Inflammatory macrophage treated with lipopolysaccharide for 4 hours (primary cell): ENCODE data around the gene GAS2L1.

Experiments used
- DNase-seq: peaks from one replicate; pipeline ENCODE4 v3.0.0-alpha.2; 2020

The GAS2L1 gene

DNA sequence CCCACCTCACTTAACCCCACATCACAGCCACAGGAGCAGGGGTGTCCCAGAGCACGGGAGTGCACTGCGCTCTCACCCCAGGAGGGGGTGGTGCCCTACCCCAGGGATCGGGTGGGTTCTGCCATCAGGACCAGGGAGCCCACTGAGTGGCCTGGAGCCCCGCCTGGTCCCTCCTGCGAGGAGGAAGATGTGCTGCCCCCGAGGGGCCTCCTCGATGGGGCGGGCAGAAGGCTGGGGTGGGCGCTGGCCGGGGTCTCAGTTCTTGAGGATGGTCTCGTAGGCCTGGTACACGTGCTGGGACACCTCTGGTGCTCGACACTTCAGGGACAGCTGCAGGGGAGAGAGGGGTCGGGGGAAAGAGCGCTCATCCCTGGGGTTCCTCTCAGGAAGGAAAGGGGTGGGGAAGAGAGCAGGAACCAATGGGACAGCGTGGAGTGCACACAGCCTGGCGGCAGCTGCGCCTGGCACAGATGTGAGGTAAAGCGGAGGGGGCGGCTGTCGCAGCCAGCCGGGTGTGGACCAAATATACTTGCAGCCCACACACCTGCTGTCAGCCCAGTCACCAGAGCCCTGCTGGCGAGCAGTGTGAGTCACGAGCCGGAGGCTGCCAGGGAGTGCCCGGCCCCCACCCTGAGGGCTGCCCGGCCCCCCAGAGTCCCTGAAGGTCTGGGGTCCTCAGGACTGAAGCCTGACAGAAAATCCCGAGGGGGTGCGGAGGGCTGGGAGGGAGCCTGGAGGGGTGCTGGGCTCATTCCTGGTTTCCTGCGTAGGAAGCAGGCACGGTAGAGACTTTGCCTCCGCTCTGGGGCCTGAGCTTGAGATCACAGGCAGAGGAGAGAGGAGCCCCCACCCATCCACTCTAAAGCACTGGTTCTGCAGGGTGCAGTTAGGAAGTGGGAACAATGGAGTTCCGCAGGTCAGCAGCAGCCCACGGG, 22.4 kb downstream of the GAS2L1 start:
- no peak for DNase-seq

DNA sequence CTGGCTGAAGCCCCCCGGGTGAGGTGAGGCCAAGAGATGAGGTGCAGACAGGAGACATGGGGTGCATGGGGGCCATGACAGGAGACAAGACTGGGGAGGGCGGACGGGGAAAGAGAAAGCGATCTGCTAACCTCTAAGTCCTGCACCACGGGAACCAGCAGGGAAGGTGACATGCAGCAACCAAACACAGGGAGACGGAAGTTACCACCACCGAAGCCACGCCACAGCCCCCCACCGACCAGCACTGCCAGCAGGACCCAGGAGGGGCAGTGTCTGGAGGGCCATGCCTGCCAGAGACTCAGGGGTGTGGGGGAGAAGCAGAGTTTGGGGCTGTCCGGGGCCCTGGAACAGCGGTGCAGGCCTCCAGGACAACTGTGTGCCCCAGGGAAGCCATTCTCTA, 23.1 kb downstream of the GAS2L1 start:
- DNase-seq: no peak

DNA sequence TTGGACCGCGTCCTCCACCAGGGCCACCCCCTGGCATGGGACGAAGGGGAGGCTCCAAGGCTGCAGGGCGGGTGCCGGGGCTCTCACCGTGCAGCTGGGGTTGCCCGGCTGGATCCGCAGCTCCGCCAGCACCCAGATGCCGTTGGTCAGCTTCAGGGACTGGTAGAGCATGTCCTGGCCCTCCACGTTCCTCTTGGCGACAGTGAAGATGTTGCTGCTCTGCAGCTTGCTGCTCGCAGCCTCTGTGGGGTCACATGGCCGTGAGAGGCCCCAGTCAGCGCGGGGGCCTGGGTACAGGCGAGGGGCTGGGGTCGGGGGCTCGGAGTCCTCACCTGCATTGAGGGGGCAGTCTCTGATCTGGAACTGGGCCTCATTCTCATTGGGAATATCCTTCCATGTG, 23.8 kb downstream of the GAS2L1 start:
- DNase-seq: no peak

DNA sequence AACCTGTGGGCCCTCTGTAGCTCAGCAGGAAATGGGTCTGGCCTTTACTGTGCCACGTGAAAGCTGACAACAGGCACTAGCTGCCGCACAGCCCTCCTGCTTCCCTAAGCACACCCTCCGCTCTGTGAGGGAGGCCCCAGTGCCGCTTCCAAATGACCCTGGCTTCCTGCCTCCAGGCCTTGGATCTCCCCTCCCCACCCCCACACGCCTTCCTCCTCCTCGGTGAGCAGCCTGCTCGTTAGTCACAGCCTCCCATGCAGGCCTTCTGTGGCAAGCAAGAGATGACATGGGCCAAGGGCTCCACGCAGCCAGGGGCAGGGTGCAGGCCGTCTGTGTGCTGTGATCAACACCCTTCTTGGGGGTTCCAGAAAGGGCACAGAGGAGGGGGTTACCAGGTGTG, 24.3 kb downstream of the GAS2L1 start:
- no peak for DNase-seq

DNA sequence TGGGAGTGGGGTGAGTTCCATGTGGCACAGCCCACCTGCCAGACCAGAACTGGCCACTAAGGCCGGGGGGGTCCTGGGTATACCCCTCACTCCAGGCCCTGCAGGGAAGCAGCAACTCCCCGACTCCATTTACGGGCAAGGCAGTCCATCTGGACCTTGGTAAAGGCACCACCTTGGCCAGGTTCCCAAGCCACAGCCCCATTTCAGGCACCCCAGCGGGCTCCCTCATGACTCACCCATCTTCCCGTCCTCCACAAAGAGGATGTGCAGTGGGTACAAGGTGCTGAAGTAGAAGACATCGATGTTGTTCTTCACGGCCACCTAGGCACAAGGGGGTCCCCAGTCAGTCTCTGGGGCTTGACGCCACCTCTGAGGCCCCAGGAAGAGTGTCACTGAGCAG, 24.8 kb downstream of the GAS2L1 start:
- DNase-seq: no peak

DNA sequence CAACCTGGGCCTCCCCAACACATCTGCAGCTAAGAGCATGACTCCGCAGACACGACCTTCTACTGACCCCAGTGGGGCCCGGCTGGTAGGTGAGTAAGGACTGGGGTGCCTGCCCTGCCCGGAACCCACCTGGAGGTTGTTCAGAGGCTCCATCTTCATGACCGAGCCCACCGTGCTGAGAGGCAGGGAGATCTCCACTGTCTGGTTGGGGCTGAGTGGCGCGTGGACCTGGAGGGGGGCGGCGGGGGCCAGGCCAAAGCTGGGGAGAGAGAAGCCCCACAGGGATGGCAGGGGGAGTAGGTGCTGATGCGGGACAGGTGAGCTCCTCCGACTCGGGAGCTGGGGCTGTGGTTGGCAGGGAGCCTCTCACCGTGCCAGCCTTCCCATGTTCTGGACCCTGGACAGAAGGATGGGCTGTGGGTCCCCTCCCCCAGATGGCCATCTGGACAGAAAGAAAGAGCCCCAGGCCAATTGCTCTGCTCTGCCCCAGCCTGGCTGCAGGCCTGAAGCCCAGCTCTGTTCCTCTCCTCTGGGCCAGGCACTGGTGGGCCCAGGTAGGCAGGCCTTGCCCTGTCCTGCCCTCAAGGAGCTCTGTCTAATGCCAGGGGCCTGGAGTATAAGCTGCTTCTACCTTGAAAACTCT, 25.3 kb downstream of the GAS2L1 start:
- no peak for DNase-seq

DNA sequence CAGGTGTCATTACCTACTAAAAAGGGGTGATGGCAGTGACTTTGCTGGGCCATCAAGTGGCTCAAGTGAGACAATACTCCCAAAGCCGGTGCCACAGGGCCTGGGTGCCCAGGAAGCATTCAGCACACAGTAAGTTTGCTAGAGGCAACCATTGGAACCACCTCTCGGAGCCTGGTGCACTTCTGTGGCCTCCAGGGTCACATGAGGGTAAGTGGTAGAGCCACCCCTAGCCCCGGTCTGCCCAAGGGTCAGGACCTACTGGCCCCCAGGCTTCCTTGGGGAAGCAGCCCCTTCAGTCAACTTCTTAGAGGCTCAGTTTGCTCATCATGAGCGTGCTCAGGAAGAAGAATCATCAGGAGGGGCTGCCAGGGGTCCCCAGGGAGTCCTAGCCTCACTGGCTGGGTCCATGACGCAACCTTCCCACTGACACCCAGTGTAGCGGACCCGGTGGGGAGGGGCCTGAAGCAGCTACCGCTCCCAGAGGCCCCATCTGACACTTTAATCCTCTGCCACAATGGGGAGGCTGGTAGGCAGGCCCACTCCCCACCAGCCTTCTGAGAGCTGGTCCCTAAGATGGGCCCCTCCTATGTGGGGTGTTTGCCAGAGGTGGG, 26.5 kb downstream of the GAS2L1 start:
- no peak for DNase-seq

DNA sequence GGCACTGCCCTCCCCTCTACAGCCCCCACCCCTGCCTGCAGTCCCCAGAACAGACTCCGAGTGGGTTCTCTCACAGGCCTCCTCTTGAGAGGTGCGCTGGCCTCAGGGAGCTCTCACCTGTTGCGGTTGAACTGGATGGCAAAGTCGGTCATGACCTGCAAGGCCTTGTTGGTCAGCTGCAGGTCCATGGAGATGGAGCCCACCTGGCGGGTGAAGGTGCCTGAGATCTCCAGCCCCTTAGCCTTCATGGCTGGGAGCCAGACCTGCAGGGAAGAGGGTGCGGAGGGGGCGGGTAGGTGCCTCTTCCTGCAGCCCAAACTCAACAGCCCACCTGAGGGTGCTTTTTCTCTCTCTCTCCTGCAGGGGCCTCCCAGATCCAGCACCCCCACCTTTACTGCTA, 27.7 kb downstream of the GAS2L1 start:
- no peak for DNase-seq

DNA sequence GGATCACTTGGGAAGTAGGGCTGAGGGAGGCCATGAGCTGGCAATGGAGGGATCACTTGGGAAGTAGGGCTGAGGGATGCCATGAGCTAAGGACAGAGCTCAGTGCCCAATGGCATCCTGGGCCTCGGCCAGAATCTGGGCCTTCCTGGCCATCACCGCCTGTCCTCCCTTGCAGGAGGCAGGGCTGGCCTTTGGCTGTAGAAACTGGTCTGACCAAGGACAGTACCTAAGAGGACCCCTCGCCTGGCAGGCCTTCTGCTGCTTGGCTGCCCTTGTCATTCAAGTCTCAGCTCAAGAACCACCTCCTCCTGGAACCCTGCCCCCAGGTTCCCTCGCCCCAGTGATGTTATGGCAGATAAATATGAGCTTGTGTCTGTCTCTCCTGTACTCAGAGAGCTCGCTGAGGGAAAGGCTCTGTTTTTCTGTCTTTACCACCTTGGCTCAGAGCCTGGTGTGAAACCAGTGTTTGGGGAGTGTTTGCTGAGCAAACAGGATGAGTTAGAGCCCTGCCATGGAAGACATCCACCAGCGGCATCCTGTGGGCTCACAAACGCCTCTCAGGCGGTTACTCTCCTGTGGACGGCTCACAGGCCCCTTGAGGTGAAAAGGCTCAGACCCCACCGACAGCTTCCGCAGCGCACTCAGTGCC, 28.4 kb downstream of the GAS2L1 start:
- no peak for DNase-seq

DNA sequence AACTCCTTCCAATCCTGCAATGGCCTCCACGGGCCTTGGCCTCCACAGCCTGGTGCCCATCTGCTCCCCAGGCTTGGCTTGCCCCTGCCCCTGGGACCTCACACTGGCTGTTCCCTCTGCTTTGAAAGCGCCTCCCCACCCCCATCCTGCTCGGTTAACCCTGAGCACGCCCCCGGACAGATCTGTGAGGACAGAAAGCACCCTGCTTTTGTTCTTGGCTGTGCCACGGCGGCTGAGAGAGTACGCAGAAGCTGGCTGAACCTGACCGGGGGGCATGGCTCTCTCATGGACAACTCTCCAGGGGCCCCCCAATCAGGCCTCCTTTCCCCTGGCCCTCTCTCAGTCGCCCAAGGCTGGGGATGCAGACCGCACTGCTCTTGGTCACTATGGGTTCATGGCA, 29.2 kb downstream of the GAS2L1 start:
- DNase-seq: no peak

DNA sequence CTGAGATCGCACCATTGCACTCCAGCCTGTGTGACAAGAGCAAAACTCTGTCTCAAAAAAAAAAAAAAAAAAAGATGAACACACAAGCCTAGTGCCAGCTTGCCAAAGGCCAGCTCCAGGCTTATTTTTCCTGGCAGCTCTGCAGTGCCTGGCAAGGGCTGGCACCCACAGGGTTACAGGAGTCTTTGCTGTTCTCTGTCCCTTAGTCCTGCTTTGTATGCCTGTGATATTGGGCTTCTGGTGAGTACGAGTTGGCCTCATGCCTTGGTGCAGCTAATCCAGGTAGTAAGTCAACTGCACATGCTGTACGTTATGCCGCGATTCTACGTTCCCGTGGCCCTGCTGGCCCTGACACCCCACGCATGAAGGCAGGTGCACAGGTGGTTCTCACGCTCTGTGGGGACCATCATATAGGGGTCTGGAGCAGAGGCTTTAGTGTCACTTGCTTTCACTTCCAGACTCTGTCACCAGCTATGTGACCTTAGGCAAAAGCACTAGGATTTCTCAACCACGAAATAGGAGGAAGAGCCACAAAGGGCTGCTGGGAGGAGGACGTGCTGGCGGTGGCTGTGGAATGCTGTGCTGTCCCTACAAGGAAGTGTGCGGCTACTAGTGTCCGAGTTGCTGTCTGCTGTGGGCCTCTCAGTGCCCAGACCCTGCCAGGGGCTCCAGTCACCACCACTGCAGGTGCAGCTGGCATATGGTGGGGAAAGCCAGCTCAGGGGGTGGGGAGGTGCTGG, 30.5 kb downstream of the GAS2L1 start:
- peak; percentile 58 for DNase-seq

DNA sequence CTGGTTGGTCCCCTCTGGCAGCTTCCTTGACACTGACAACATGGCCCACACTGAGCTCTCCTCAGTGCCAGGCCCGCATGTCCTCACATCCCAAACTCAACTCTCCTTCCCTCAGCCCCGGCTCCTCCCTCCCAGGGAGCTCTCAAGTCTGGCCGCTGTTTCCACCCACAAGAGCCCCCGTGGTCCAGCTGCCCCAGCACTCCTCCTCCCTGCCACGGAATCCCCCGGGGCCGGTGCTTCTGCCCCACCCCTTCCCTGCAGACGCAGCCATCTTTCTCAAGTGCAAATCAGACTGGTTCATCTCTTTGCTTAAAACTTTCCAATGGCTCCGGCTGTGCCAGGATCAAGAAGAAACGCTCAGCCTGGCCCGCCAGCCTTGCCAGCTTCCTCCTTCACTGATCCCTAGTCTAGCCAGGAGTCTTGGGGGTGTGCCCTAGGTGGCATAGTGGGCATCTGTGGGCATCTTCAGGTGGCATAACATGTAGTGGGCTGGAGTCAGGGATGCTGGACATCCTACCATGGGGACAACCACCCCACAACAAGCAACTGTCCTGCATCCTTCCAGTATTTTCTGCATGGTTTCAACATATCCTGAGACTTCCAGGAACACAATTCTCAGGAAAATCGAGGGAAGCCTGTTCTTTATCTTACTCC, 31.3 kb downstream of the GAS2L1 start:
- DNase-seq: no peak

DNA sequence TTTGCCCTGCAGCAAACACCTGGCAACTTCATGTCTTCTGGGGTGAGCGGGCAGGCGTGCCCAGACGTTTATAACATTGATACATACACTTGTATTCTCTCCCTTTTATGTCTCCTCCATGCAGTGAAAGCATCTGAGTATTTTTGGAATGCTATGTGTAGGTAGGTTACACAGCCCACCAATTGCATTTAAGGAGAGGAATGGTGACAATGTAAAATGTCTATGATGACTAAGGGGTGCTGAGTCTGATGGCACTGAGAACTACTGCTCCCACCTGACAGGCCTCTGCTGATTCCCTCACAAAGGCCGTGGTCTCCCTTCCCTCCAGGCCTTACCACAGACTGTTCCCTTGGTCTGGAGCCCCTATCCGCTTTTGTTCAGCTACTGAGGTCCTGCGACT, 31.9 kb downstream of the GAS2L1 start:
- no peak for DNase-seq

DNA sequence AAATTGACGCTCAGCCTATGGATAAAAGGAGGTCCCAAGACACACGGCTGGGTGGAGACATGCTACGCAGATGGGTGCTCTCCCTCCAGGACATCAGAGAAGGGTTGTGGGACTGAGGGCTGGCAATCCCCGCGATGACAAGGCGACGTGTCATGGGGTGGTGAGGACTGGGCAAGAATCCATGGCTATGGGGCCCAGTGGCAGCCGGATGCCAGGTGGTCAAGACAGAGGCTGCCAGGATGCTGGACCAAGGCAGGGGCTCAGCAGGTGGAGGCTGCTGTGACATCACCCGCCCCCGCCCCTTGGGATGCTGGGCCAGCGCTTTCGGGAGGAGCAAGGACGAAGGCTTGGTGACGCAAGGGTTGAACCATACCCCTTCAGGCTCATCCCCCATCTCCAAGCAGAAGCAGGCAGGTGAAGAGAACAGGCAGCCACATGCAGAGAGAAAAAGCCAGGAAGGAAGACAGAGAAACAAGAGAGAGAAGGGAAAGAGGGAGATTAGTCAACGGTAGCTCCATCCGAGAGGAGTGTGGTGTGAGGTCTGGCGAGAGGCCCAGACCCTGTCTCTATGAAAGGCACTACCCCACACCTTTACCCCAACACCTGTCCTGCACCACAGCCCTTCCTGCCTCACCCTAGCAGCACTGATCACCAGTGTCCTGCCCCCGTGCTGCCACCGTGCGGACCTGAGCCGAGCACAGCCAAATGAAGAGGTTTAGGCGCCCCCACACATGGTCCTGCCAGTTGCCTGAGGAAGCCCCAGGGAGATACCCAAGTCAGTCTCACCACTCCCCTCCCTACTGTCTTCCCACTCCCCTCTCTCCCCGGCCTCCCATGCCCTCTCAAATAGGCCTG, 33.2 kb downstream of the GAS2L1 start:
- DNase-seq: no peak

DNA sequence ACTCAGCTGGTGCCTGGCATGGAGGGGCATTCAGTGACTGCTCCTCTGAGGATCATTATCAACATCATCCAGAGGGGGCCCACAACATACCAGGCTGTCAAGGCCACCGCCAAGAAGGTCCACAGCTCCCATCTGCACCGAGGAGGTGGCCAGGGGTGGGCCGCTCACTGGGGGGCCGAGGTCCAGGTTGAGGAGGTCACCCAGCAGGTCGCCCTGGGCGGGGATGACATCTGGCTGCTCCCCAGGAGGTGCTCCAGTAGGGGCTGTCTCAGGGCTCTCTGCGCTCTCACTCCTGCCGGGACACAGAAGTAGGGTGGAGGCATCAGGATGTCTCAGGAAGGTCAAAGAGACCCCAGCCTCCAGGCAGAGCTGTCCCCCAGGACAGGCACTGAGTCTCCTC, 34.1 kb downstream of the GAS2L1 start:
- no peak for DNase-seq

DNA sequence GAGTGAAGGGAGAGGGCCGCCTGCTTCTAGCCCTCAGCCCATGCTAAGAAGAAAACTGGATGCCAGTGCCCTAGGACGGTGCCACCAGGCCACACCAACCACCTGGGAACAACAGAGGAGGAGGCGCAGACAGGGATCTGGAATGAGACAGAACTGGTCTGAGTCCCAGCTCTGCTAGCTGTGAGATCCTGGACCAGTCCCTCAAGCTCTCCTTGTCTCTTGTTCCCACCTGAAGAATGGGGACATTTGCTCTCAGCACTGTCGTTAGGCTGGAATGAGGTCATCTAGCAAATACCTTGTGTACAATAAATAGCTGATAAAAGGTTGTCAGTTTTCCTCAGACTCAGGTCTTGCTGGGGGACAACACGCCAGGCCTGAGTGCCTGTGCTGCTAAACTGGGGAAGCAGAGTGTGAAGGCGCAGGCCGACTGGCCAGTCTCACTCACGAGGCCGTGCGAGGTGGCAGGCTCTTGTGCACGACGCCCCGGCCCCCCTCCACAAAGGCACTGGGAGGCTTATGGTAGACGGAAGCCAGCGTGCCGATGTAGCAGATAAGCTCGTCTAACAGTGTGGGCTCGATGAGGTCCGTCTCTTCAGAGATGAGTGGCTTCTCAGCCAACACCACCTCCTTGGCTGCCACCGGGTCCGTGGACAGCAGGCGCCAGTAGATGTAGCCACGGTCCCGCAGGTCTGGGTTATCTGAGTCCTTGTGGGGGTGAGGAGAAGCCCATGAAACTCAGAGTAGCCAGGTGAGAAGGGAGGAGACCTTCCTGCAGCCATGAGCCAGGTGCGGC, 34.8 kb downstream of the GAS2L1 start:
- no peak for DNase-seq

DNA sequence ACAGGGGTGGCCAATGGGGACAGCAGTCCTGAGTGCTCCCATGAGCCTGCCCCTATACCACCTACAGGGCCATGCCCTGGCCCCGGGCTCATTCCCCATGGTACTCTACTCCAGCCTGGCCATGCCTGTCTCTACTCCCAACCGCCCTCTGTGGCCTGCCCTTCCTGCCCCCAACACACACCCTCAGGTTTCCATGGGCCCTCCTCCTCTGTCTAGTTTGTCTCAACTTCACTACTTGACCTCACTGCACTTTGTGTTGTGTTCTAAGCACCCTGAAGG, 35.3 kb downstream of the GAS2L1 start:
- DNase-seq: no peak

DNA sequence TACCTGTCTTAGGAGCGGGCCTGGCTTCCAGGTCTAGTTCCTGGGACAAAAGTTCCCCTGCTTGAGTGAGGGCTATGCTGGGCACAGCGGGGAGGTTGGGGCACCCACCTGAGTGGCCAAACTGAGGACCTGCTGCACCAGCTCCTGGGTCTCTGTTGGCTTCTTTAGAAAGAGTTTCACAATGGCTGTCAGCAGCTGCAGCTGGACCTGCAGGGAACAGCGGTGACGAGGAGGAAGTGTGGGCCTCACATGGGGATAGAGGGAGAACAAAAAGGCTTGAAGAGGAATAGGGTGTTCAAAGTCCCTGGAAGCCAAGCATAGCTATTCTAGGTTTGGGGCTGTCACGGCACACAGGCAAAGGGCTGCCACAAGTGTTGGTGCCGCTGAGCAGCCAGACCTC, 35.7 kb downstream of the GAS2L1 start:
- no peak for DNase-seq

DNA sequence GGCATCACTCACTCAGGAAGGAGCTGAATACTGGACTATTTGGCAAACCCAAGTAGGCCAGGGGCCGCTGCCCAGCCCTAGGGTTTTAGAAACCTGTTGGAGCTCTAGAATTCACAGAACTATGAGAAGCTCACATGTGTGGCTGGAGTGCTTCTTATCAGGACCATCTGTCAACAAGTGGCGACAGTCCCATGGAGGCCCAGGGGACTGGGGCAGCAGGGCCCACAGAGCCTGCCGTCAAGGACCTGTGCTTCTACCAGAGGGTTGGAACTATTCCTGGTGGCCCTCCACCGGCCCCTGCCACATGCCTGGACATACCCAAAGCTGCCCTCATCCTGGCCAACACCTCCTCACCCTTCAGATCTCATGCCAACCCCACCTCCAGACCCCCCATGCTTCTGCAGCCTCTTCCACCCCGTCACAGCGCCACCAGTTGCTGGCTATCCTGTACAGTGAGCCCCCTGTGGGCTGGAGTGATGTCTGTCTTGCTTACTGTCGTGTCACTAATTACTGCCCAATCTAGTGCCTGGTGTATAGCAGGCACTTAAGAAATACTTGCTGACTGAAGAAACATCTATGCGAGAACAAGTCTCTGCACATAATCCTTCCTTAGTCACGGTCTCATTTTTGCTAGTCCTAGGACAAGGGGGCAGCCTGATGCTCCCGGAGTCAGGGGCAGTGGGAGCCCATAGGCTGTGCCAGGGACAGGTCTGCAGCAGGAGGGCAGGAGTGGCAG, 36.3 kb downstream of the GAS2L1 start:
- DNase-seq: no peak

DNA sequence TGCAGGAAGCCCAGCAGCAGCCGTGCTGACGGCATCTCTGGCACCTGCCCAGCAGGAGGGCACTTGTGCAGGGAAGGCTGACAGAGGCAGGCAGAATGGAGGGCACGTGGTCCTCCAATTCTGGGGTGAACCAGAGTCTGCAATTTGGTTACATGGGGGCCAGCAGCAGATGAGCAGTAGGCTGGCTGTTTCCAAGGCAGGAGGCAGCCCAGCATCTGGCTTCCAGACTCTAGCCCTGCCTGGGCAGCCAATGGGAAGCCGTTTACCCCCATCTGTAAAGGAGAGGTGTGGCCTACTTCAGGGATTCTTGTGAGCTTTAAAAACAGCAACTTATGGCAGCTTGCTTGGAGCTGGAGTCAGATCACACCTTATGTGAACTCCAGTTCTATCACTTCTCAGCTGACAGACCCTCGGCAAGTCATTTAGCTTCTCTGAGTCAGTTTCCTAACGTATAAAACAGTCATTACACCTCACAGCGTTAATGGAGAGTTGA, 36.9 kb downstream of the GAS2L1 start:
- no peak for DNase-seq
